HG02678 (cell line): Measurements from ENCODE around the gene UNC13A.
"Not testable (repeated sequence)": the region's sequence is repeated elsewhere in the genome, so short reads cannot be mapped to it uniquely, and the experiment has no call there.

Experiments
- ATAC-seq: cut with Tn5 transposase; IDR thresholded peaks from one replicate; pipeline ENCODE4 v1.9.1; 2021; ENCODE audit warnings: mild to moderate bottlenecking, moderate library complexity; ENCODE audit not compliant: unreplicated experiment

Gene UNC13A

DNA sequence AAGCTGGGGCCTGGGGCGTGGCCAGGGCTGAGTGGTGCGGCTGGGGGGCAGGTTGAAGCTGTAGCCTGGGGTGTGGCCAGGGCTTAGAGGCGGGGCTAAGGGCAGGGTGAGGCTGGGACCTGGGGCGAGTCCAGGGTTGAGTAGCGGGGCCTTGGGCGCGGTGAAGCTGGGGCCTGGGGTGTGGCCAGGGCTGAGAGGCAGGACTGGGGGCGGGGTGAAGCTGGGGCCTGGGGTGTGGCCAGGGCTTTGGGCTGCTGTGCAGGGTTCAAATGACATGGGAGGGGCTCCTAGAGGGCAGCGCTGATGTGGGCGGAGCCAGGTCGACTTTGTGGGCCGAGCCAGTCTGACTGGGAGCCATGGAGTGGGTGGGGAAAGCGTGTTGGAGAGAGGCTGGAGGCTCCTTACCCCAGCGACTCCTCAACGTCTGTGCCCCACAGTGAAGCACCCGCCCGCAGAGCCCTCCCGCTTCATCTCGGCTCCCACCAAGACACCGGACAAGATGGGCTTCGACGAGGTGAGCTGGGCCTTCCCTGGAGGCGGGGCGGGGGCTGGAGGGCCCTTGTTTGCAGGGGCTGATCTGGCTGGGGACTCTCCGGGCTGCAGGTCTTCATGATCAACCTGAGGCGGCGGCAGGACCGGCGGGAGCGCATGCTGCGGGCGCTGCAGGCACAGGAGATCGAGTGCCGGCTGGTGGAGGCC lies 111.2 kb downstream of the UNC13A start:
- no peak for ATAC-seq

DNA sequence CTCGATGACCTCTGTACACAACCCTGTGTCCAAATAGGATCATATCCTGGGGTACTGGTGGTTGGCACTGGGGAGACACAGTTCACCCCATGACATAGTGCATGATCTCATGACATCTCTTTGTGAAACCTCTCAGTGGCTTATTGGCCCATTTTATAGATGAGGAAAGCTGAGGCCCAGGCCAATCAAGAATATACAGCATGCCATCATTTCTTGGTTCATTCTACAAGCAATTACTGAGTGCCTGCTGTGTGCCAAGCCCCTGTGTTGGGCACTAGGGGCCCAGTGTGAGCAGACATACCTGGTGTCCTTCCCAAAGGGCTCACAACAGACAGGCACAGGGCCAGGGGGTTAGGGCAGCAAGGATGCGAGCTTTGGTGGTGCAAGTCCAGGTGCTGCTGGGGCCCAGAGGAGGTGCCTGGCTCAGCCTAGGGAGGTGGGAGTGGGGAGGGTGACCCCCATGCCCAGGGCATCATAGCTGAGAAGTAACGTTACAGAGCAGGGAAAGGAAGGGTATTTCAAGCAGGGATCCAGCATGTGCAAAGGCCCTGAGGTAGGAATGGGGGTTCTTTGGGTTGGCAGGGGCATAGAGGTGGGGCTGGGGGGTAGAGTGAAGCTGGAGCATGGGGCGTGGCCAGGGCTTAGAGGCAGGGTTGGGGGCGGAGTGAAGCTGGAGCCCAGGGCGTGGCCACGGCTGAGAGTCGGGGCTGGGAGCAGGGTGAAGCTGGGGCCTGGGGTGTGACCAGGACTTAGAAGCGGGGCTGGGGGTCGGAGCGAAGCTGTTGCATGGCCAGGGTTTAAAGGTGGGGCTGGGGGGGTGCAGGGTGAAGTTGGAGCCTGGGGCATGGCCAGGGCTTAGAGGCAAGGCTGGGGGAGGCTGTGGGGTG lies 112.0 kb downstream of the UNC13A start:
- ATAC-seq = no peak

DNA sequence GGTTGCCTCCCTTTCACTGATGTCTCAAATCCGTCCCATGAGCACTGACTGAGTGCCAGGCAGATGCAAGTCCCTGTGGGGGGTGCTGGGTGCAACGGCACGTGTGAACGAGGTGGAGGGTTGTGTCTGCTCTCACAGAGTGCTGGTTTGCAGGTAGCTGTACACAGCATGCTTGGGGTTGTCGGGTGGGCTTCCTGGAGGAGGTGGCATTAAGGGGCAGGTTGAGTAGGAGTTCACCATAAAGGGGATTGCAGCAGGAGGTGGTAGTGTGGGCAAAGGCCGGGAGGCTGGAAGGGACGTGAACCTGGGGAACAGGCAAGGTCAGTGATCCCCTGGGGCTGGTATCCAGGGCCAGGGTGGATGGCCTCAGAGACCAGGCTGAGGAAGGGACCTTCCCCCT lies 115.5 kb downstream of the UNC13A start:
- no peak for ATAC-seq

DNA sequence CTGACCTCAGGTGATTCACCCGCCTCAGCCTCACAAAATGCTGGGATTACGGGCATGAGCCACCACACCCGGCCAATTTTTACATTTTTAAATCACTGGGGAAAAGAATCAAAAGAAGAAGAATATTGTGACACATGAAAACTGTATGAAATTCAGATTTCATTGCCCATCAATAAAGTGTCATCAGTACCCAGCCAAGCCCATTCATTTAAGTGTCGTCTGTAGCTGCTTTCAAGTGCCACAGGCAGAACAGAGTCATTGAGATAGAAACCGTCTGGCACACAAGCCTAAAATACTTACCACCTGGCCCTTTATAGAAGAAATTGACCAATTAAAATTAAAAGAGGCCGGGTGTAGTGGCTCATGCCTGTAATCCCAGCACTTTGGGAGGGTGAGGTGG lies 117.4 kb downstream of the UNC13A start:
- ATAC-seq = no peak

DNA sequence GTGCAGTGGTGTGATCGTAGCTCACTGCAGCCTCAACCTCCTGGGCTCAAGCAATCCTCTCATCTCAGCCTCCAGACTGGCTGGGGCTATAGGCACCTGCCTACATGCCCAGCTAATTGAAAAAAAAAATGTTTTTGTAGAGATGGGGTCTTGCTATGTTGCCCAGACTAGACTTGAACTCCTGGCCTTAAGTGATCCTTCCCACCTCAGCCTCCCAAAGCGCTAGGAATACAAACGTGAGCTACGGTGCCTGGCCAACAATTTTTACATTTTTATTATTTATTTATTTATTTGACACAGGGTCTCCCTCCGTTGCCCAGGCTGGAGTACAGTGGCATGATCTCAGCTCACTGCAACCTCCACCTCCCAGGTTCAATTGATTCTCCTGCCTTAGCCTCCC lies 117.9 kb downstream of the UNC13A start:
- not testable (repeated sequence) for ATAC-seq

DNA sequence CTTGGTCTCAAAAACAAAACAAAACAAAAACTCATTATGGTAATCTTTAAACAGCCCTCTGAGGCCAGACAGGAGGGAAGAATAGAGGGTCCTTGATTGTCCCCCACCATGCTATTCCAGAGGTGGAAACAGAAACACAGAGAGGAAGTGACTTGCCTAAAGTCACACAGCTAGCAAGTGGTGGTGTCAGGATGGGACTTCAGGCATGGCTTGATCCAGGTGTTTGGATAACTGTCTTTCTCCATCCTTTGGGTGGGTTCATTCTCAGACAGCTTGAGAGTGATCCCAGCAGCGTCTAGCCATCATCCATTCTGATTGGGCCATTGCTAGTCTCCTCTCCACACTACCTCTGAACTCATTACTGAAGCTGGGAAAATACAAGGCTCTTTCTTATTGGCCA lies 120.2 kb downstream of the UNC13A start:
- ATAC-seq = no peak

DNA sequence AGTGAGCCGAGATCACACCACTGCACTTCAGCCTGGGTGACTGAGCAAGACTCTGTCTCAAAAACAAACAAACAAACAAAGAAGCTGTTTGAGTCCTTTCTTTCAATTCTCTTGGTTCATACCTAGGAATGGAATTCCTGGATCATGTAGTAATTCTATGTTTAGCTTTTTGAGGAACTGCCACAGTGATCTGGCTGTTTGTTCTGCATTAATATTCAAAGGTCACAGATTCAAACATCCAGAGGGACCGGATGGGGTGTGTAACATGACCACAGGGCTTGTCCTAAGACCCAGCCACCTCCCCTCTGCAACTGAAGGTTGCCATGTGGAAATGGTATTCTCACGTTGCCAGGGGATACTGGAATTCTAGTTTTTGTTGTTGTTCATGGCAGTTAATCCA lies 122.5 kb downstream of the UNC13A start:
- no peak for ATAC-seq

DNA sequence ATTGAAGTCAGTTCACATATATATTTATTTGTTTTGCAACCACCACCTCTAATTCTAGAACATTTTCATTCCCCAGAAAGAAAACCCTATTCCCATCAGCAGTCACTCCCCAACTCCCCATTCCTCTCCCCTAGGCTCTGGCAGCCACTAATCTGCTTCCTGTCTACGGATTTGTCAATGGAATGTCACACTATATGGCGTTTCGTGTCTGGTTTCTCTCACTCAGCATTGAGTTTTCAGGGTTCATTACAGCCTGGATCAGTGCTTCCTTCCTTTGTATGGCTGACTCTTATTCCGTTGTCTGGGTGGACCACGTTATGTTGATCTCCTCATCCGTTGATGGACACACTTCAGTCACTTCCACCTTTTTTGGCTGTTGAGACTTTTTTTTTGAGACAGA lies 123.4 kb downstream of the UNC13A start:
- no peak for ATAC-seq

DNA sequence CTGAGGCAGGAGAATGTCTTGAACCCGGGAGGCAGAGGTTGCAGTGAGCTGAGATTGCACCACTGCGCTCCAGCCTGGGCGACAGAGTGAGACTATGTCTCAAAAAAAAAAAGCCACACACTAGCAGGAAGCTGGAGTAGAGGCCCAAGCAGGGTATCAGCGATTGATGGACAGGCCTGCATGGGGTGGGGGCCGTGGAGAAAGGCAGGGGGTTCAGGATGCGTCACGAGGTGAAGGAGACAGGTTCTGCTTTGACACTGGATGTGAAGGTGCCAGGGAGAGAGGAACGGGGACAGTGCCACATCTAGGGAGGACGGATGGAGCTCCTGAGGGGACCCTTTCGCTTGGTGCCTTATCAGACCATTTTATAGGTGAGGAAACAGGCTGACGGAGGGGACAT lies 125.6 kb downstream of the UNC13A start:
- no peak for ATAC-seq

DNA sequence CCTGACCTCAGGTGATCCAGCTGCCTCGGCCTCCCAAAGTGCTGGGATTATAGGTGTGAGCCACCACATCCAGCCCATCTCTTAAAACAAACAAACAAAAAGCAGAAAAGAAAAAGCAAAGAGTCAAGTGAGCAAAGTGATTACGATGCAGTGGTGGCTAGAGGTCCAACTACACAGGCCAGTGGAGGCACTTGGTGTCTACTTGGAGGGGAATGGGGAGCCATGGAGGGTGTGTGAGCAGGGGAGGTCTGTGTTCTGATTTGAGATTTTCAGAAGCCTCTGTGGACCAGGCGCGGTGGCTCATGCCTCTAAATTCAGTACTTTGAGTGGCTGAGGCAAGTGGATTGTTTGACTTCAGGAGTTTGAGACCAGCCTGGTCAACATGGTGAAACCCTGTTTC lies 126.1 kb downstream of the UNC13A start:
- ATAC-seq = no peak

DNA sequence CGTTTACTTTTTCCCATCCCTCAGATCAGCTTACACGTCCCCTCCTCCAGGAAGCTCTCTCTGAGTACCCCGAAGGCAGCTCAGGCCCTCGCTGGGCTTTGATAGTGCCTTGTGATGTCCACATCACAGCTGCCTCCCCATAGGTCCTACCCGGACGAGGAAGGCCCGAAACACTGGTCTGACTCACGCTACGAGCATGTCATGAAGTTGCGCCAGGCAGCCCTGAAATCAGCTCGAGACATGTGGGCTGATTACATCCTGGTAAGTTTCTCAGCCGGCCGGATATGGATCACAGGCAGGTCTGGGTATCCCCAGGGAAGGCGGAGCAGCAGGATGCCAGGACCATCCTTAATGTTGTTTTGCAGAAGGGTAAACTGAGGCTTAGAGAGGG lies 128.0 kb downstream of the UNC13A start:
- no peak for ATAC-seq

DNA sequence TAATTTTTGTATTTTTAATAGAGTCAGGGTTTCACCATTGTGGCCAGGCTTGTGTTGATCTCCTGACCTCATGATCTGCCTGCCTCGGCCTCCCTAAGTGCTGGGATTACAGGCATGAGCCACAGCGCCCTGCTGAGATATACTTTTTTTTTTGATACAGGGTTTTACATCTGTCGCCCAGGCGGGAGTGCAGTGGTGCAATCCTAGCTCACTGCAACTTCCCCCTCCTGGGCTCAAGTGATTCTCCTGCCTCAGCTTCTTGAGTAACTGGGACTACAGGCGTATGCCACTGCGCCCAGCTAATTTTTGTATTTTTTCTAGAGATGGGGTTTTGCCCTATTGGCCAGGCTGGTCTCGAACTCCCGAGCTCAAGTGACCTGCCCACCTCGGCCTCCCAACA lies 130.7 kb downstream of the UNC13A start:
- ATAC-seq = no peak

DNA sequence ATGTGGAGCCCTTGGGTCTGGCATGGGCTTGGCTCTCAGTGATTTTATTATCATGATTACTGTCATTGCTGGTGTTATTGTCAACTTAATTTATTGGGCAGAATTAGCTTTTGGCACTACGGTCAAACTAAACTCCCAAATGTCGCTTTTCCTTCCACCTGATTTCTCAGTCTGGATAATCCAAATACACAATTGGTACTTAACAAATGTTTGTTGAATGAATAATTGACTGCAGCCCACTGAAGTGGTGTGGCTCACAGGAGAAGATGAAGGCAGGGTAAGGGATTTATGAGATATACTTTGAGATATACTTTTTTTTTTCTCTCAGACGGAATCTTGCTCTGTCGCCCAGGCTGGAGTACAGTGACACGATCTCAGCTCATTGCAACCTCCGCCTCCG lies 131.2 kb downstream of the UNC13A start:
- ATAC-seq = no peak

DNA sequence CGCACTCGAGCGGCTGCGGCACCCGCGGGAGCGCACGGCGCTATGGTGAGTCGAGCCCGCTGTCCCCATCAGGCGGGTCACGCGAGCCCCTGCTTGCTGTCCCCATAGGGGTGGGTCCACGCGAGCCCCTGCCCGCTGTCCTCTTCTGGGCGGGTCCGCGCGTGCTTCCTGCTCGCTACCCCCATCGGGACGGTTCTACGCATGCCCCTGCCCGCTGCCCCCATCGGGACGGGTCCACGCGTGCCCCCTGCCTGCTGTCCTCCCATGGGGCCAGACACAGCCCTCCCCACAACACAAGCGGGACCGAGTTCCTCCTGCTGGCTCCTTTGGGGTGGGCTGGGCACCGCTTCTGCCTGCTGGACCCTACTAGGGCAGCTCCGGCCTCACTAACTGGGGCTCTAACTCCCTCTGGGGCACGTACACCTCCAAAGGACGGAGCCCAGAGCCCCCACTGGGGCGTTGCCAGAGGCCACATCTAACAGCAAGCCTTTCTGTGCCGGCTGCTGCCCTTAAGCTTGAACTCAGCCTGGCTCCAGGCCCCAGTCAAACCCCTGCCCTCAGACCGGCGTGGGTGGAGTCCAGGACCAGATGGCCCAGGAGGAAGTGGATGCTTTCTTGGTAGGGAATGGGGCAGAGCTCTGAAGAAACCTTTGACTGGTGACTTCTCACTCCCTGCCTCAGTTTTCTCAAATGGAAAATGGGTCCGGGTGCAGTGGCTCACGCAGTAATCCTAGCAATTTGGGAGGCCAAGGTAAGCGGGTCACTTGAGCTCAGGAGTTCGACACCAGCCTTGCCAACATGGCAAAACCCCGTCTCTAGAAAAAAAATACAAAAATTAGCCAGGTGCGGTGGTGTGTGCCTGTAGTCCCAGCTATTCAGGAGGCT lies 132.0 kb downstream of the UNC13A start:
- peak; percentile 28 for ATAC-seq

DNA sequence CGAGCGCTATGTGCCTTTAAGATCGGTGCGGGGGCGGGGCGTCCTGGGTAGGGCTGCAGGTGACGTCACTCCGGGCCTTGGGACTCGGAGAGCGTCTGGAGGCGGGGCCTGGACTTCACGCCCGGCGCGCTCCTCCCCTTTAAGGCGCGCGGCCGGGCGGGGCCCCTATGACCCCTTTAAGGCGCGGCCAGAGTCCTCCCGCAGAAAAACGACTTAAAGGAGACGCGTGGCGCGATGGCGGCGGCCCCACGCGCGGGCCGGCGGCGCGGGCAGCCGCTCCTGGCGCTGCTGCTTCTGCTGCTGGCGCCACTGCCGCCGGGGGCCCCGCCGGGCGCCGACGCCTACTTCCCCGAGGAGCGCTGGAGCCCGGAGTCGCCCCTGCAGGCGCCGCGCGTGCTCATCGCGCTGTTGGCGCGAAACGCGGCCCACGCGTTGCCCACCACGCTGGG lies 132.7 kb downstream of the UNC13A start, which contains the start of gene COLGALT1:
COLGALT1 (plus strand) TSS at position 170 of the 449 bp plus-strand sequence; CDS start at position 235, 65 bp downstream.
- ATAC-seq = peak; percentile 90

DNA sequence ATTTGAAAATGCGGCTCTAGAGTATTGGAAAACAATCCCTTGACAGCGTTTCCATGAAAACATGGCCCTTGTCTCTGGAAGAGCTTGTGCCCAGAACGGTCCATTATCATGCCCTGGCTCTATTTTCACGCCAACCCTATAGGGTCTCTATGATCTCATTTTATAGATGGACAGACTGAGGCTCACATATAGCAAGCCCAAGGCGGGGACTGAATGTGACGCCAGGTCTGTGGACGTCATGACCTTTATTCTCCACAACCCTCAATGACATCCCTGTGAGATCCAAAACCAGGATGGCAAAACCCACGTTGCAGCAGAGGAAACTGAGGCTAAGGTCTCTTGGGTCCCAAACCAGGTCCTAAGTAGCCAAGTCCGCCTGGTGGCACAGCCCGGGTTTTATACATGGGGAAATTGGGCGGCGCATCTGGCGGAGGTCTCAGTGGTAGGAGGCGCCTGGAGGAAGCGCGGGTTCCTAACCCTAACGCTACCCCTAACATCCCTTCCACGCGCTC lies 133.1 kb downstream of the UNC13A start:
- ATAC-seq = no peak

DNA sequence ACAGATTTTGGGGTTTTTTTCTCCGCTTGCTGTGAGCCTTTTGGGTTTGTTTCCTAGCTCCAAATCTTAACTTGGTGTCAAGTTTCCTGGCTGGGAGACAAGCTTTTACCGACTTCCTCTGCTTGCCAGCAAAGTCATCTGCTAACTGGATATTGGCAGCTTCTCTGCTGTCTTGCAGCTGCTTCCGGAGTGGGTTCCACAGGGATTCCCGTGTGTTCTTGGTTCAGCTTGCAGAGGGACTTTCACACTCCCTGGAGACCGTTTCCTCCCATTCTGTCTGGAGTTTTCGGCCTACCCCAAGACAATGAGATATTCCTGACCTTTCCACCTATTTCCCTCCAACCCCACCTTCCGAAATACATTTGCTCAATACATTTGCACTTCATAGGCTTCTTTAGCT lies 134.9 kb downstream of the UNC13A start:
- no peak for ATAC-seq

DNA sequence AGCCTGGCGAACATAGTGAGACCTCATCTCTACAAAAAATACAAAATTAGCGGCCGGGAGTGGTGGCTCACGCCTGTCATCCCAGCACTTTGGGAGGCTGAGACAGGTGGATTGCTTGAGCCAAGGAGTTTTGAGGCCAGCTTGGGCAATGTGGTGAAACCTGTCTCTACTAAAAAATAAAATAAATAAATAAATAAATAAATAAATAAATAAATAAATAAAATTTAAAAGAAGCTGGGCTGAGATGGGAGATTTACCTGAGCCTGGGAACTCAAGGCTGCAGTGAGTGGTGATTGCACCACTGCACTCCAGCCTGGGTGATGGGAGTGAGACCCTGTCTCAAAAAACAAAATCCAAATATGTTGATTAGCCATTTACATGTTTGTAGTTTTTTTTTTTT lies 135.4 kb downstream of the UNC13A start:
- not testable (repeated sequence) for ATAC-seq
